GM21737 (cell line): Measurements from ENCODE around the gene PTPRE.

Experiments used
- ATAC-seq: cut with Tn5 transposase; IDR thresholded peaks from one replicate; pipeline ENCODE4 v1.9.1; 2021; ENCODE audit warnings: mild to moderate bottlenecking, moderate library complexity; ENCODE audit not compliant: unreplicated experiment

Gene PTPRE

GRCh38 chr10:127923646-127924045, 16.7 kb downstream of the PTPRE start:
- no peak for ATAC-seq

GRCh38 chr10:127925471-127926207, 18.7 kb downstream of the PTPRE start:
- ATAC-seq = no peak

DNA sequence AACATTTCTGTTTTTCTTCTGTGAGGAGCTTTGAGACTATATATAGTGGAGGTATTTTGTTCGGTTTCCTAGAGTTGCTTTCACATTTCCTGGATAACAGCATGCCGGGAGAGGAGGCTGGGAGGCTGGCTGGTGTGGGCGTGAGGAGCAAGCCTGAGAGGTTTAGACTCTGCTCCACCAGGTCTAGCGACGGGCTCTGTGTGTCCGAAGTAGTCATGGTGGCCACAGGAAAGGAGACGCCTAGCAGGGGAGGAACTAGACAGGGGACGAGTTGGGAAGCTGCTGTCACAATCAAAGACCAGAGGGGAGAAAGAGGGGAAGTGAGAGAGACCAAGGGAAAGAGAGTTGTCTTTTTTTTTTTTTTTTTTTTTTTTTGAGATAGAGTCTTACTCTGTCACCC, 19.6 kb downstream of the PTPRE start:
- no peak for ATAC-seq

- no peak for ATAC-seq
Observed at GRCh38 chr10:127928021-127928806, 21.3 kb downstream of the PTPRE start.

DNA sequence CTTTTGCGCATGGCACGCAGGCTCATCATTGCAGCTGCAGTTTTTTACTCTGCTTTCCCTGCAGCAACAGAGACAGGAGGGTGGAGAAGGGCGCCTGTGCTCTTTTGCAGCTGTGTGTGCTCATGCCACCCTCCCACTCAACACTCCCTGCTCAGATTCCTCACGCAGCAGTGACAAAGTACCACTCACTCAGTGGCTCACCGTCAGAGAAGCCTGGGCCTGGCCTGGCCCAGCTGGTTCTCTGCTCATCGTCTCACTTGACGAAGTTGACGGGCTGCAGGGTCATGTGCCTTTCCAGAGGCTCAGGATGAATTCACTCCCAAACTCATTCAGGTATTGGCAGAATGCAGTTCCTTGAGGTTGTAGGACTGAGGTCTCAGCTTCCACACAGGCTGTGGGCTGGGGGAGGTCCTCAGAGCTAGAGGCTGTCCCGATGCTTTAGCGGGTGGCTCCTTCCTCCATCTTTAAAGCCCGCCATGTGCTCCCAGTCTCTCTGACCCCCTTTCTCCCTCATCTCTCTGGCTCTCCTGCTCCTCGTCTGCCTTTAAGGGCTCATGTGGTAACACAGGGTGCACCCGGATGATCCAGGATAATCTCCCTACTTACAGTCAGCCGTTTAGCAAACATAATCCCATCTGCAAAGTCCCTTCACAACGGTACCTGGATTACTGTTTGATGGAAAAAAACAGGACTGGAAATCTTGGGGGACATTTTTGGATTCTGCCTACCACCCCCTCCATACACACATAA, 25.8 kb downstream of the PTPRE start:
- no peak for ATAC-seq

GRCh38 chr10:127933271-127933670, 26.4 kb downstream of the PTPRE start:
- no peak for ATAC-seq

- ATAC-seq = no peak
Observed at GRCh38 chr10:127934383-127934782, 27.5 kb downstream of the PTPRE start.

GRCh38 chr10:127935071-127935561, 28.2 kb downstream of the PTPRE start:
- ATAC-seq = no peak

DNA sequence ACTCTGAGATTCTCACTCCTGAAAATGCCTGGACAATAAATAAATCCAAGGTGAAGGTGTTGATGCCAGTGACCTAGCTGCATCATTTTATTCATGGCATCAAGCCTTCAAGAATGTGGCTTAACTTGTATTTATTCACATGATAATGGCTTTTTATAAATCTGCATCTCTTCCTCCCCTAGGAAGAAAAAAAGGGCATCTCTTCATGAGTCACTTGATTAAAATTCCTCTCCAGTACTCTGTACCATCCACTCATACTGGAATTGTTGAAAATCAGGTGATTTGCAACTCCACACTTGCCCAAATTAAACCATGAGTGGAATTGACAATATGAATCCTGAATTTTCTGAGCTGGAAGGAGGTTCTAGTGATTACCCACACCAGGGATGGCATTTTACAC, 30.2 kb downstream of the PTPRE start:
- ATAC-seq = no peak

GRCh38 chr10:127937915-127938463, 31.1 kb downstream of the PTPRE start:
- no peak for ATAC-seq

DNA sequence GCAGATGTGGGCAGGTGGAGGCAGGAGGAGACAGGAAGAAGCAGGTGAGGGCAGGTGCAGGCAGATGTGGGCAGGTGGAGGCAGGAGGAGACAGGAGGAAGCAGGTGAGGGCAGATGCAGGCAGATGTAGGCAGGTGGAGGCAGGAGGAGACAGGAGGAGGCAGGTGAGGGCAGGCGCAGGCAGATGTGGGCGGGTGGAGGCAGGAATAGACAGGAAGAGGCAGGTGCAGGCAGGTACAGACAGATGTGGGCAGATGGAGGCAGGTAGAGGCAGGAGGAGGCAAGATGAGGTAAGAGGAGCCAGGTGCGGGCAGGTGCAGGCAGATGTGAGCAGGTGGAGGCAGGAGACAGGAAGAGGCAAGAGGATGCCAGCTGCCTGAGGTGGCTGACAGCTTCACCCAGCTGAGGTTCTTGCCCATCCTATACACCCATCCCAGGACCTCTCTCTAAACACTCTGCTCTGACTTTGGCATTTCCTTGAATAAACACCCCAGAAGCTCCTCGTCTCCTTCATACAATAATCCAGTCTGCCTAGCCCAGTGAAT, 33.0 kb downstream of the PTPRE start:
- ATAC-seq = no peak

- no peak for ATAC-seq
Observed at GRCh38 chr10:127940866-127941640, 34.1 kb downstream of the PTPRE start.

DNA sequence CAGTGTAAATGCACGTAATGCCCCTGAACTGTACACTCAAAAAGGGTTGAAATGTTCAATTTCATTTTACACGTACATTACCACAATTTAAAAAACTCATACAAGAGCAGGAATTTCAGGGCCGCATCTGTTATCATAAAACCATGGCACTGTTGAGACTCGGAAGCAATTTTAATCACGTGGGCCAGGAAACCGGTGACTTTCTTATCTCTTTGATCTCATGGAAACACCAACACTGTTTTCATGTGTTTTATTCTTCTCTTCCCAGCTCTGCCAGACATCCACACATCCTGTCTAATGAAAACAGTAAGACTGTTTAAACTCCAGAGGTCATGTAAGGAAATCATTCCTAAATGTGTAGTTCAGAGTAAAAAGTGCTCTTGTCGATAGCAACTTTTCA, 35.9 kb downstream of the PTPRE start:
- no peak for ATAC-seq

DNA sequence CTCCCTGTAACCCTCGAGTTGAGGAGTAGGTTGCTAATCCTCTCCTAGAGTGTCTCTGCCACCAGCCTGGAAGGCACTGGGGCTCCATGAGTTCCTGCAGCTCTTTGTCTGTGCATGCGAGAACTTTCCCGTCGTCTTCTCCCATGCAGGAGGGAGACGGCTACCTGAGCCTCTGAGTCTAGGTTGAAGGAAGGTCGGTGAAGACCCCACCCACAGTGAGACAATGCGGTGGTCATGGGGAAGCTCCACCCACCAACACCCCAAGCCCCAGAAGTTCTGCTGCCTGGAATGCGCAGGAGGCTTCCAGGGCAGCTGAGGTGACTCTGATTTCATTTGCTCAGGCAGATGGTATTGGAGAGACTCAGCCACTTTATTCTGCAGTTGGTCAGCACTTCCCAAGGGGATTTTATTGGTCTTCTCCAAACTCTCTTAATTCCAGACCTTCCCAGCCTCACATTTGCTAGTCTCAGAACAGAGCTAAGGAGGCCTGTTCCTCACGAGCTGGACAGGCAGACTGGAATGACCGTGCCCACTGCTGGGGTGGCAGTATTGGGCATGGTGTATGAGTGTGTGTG, 36.5 kb downstream of the PTPRE start:
- no peak for ATAC-seq

GRCh38 chr10:127944256-127944655, 37.4 kb downstream of the PTPRE start:
- no peak for ATAC-seq

GRCh38 chr10:127945341-127945758, 38.4 kb downstream of the PTPRE start:
- peak; percentile 52 for ATAC-seq

DNA sequence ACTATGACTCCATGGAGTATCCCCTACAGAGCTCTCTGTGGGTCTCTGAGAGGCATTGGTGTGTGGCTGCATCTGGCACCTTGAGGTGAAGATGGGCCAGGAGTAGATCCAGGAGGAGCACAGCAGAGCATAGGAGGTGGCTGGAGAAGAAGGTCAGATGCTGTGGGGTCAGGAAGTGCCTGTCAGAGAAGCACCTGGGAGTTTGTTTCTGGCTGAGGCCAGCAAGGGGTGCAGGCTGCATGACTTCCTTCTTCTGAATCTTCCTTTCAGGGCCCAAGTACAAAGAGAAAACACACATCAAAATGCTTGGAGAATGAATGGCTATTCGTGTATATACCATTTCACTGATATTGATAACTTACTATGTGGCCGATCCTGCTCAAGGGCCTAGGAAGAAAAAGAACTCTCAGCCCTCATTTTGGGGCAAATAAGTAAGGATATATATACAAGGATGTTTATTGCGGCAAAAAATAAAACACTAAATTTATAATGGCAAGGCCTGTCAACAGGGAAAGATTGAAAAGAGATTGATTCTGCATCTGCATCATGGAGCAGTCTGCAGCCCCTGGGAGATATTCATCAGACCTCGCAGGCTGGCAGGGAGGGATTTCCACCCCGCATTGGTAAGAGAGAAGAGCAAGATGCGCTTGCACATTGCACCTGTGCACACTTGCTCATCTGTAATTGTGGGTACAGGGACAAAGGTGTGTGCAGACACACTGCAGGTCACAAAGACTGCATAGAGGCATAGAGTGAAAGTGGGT, 39.2 kb downstream of the PTPRE start:
- ATAC-seq = no peak

- ATAC-seq = no peak
Observed at GRCh38 chr10:127947211-127947610, 40.3 kb downstream of the PTPRE start.

- no peak for ATAC-seq
Observed at GRCh38 chr10:127948791-127949190, 41.9 kb downstream of the PTPRE start.
